IMR-90 (cell line): ENCODE measurements around the gene FAM227B.

Experiments used
- CTCF ChIP-seq: conservative IDR thresholded peaks from 2 replicates; pipeline ENCODE4 v1.5.1; 2012; ENCODE audit warnings: mild to moderate bottlenecking, low read depth, low read length, improper control_type of control experiment
- POLR2A ChIP-seq: IDR thresholded peaks from 2 replicates; pipeline ENCODE4 v1.6.1; 2012; ENCODE audit warnings: mild to moderate bottlenecking, low read depth, low read length
- RAD21 ChIP-seq: IDR thresholded peaks from 2 replicates; pipeline ENCODE4 v1.6.1; 2012; ENCODE audit warnings: low read length, improper control_type of control experiment
- RCOR1 ChIP-seq: IDR thresholded peaks from 2 replicates; pipeline ENCODE4 v1.6.1; 2012; ENCODE audit warnings: mild to moderate bottlenecking, low read length, improper control_type of control experiment; ENCODE audit not compliant: insufficient replicate concordance

- TF ChIP-seq CTCF: no peak
- no peak for TF ChIP-seq RCOR1
- no peak for TF ChIP-seq POLR2A
- TF ChIP-seq RAD21: no peak
Observed at GRCh38 chr15:49621401-49621811, 788 bp upstream of the FAM227B start.
